ENCODE data around the gene IFNA7.
"Not testable (repeated sequence)": the region's sequence is repeated elsewhere in the genome, so short reads cannot be mapped to it uniquely, and the experiment has no call there.

The IFNA7 gene

DNA sequence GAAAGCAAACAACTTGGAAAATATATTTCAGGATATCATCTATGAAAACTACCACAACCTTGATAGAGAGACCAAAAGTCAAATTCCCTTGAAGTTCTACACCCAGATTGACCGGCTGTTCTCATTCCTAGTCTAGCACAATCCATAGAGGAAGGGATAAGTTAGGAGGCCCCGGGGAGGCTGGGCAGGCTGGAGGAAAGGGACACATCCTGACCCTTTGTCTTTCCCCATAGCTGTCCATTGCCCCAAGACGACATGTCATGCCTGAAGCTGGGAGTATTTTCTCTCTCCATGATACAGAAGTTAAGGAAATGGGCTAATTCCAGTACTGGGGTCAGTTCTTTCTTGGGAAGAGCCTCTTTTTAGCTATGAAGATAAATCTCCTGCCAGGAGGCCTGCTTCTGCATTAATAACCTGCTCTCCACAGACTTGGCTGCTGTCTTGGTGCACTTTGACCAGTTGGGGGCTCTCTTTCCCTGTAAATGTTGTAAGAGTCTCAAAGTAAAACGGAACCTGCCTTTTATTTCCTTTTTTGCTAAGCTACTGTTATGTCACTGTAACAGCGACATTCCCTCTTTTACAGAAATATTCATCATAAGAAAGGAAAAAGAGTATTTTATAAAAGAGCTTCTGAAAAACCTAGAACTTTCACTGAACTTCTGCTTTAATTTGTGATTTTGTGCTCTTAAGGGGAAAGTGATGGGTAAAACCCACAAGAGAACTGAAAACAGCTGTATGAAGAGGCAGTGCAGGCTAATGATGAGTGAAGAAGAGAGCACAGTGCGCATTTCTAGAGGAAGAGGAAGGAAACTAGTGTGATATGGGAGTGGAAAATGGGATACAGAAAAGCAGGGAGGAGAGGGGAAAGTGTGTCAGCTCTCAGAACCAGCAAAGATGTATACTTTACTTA lies 6.9 kb downstream of the IFNA7 start:
- FAIRE-seq; DNase-seq (ENCODE audit: insufficient read length, low spot score): not testable (repeated sequence)
- TF ChIP-seq, protein P1, sequence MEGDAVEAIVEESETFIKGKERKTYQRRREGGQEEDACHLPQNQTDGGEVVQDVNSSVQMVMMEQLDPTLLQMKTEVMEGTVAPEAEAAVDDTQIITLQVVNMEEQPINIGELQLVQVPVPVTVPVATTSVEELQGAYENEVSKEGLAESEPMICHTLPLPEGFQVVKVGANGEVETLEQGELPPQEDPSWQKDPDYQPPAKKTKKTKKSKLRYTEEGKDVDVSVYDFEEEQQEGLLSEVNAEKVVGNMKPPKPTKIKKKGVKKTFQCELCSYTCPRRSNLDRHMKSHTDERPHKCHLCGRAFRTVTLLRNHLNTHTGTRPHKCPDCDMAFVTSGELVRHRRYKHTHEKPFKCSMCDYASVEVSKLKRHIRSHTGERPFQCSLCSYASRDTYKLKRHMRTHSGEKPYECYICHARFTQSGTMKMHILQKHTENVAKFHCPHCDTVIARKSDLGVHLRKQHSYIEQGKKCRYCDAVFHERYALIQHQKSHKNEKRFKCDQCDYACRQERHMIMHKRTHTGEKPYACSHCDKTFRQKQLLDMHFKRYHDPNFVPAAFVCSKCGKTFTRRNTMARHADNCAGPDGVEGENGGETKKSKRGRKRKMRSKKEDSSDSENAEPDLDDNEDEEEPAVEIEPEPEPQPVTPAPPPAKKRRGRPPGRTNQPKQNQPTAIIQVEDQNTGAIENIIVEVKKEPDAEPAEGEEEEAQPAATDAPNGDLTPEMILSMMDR (IDR thresholded peaks at IDR 0.05; ENCODE audit: insufficient read depth, missing control alignments): peak; percentile 55

DNA sequence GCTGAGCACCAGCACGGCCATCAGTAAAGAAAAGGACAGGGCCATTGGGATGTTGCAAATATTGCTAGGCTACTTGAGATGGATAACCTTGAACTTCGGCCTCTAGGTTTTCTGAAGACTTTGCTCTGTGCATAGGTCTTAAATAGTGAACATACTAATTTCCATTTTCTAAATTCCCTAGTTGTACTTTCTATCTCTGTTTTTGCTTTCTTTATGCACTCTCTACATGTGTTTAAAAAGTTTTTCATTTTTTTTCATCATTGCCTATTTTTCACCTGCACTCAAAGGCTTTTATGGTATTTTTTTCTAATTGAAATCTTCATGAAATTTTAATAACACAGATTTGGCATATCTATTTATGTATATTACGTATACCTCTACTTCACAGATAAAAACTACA lies 14.5 kb downstream of the IFNA7 start, which contains the start of gene IFNA4:
Gene IFNA4, minus strand, starts transcription at position 101 of the 400 bp plus-strand sequence. Its CDS starts 56 bp downstream, at position 45.
- DNase-seq (ENCODE audit: insufficient read length, low spot score); FAIRE-seq: not testable (repeated sequence)

DNA sequence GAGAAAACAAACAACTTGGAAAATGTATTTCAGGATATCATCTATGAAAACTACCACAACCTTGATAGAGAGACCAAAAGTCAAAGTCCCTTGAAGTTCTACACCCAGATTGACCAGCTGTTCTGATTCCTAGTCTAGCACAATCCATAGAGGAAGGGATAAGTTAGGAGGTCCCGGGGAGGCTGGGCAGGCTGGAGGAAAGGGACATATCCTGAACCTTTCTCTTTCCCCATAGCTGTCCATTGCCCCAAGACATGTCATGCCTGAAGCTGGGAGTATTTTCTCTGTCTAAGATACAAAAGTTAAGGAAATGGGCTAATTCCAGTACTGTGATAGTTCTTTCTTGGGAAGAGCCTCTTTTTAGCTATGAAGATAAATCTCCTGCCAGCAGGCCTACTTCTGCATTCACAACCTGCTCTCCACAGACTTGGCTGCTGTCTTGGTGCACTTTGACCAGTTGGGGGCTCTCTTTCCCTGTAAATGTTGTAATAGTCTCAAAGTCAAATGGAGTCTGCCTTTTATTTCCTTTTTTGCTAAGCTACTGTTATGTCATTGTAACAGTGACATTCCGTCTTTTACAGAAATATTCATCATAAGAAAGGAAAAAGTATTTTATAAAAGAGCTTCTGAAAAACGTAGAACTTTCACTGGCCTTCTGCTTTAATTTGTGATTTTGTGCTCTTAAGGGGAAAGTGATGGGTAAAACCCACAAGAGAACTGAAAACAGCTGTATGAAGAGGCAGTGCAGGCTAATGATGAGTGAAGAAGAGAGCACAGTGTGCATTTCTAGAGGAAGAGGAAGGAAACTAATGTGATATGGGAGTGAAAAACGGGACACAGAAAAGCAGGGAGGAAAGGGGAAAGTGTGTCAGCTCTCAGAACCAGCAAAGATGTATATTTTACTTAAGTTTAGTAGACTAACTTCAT lies 18.9 kb downstream of the IFNA7 start:
- FAIRE-seq; DNase-seq (ENCODE audit: insufficient read length, low spot score): not testable (repeated sequence)
- TF ChIP-seq, protein P1 (IDR thresholded peaks at IDR 0.05; ENCODE audit: insufficient read depth, missing control alignments): peak; percentile 39

DNA sequence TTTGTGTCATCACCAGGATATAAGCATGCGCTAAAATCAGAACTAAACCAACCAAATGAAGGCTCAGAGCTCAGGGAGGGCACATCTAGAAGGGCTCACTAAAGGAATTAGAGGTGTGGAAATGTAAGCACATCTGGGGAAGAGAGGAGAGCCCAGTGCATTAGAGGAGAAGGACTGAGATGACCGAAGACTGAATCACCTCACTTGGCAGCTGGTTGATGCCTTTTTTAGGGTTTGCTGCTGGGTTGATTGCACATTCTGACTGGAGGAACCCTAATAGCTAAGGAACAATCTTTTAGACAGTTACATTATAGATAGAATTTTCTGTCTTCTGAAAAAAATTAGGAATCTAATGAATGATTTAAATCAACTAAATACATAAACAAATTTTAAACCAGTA lies 27.3 kb downstream of the IFNA7 start:
- DNase-seq (ENCODE audit: insufficient read length, low spot score) (no peak), FAIRE-seq (no peak)
- TF ChIP-seq, protein P1 (IDR thresholded peaks at IDR 0.05; ENCODE audit: insufficient read depth, missing control alignments): no peak

DNA sequence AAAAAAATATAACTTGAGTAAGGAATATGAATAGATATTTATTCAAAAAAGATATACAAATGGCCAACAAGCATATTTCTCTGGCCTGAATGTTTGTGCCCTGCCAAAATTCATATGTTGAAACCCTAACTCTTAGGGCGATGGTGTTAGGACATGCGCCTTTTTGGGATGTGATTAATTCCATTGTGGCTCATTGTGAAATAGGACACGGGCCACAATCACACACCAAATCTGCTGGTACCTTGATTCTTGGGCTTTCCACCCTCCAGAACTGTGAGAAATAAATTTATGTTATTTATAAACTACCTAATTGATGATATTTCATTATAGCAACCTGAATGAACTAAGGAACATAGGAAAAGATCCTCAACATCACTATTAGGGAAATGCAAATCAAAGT lies 29.8 kb downstream of the IFNA7 start:
- no peak for DNase-seq (ENCODE audit: insufficient read length, low spot score)
- FAIRE-seq: no peak
- TF ChIP-seq, protein P1 (IDR thresholded peaks at IDR 0.05; ENCODE audit: insufficient read depth, missing control alignments): no peak

DNA sequence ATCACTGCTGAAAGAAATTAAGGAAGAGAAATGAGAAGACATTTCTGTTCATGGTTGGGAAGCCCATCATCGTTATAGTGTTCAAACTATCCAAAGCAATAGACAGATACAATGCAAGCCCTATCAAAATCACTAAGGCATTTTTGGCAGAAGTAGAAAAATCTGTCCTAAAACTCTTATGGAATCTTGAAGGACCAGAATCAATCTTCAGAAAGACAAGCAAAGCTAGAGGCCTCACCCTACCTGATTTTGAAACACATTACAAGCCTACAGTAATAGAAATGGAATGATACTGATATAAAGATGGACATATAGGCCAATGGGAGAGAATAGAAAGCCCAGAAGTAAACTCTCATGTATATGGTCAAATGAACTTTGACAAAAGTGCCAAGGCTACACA lies 30.7 kb downstream of the IFNA7 start:
- DNase-seq (ENCODE audit: insufficient read length, low spot score): no peak
- no peak for FAIRE-seq
- TF ChIP-seq, protein P1 (IDR thresholded peaks at IDR 0.05; ENCODE audit: insufficient read depth, missing control alignments): no peak

DNA sequence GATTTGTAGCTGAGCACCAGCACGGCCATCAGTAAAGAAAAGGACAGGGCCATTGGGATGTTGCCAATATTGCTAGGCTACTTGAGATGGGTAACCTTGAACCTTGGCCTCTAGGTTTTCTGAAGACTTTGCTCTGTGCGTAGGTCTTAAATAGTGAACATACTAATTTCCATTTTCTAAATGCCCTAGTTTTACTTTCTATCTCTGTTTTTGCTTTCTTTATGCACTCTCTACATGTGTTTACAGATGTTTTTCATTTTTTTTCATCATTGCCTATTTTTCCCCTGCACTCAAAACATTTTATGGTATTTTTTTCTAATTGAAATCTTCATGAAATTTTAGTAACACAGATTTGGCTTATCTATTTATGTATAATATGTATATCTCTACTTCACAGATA lies 35.4 kb downstream of the IFNA7 start, which contains the start of gene IFNA21:
Gene IFNA21, minus strand, starts transcription at position 101 of the 400 bp plus-strand sequence. Its CDS starts 48 bp downstream, at position 53.
- not testable (repeated sequence) for DNase-seq (ENCODE audit: insufficient read length, low spot score); FAIRE-seq

All from D721Med (cell line).